Adipose tissue (tissue), 3 donors: Measurements from ENCODE around the gene C13orf42. TPM values are rescaled to one million over a fixed set of nuclear protein-coding genes. Genes with fewer than 3 reads are reported as not detected.

Experiments
- H3K27ac ChIP-seq: one replicate; pipeline ENCODE4 v1.5.1; 2013; ENCODE audit warnings: low read depth, low read length
- WGBS, 3 donors: extraction: QIAGEN DNeasy Blood & Tissue Kit; methylation state at CpG; one replicate each; pipeline ENCODE4 v1.1.7; 2013; 5-methylcytosine and 5-hydroxymethylcytosine counted together
- polyA plus RNA-seq, 3 donors: library from polyadenylated mRNA; stranded (reverse); fragments of 200-250 nt; gene quantifications; one replicate each; pipeline ENCODE4 v1.2.3, GENCODE V29; 2013
- donor health status: healthy with polysubstance abuse.
- donor health status: Bipolar disorder and iron deficiency.
- donor health status: healthy.

The C13orf42 gene
- polyA plus RNA-seq = under 1 TPM in 1 of 3 donors, not detected in 2; 0.06 TPM

GRCh38 chr13:51111174-51111573 is at the start of gene C13orf42:
TSS of gene C13orf42 (minus strand) at chr13:51111274. CDS start at chr13:51111209, 65 bp downstream.
- WGBS, 3 donors = 86 to 91% (median 90%) methylated on average over 9 of the region's 9 CpGs
- H3K27ac ChIP-seq = no peak within 1 kb of the TSS

GRCh38 chr13:51158880-51159518 is 47.9 kb upstream of the C13orf42 start:
- no peak overlapping the region for H3K27ac ChIP-seq
- WGBS, 3 donors = 48 to 61% (median 49%) methylated on average over 4 of the region's 4 CpGs

GRCh38 chr13:51158365-51158764 is 47.3 kb upstream of the C13orf42 start:
- WGBS, 3 donors = 78 to 95% (median 94%) methylated on average over 4 of the region's 4 CpGs
- H3K27ac ChIP-seq = no peak overlapping the region

- WGBS, 3 donors = 82 to 93% (median 89%) methylated on average over 3 of the region's 3 CpGs
- H3K27ac ChIP-seq = no peak overlapping the region
These were observed 45.6 kb upstream of the C13orf42 start for GRCh38 chr13:51156648-51157047.

- 80 to 86% (median 85%) methylated on average over 8 of the region's 8 CpGs for WGBS, 3 donors
These were observed 44.9 kb upstream of the C13orf42 start for GRCh38 chr13:51155776-51156515.

GRCh38 chr13:51155161-51155560 is 44.1 kb upstream of the C13orf42 start:
- no peak overlapping the region for H3K27ac ChIP-seq
- 93 to 96% (median 95%) methylated on average over 1 of the region's 1 CpG for WGBS, 3 donors

More at GRCh38 chr13:51155776-51156515, 44.9 kb upstream of the C13orf42 start:
- H3K27ac ChIP-seq = no peak overlapping the region

GRCh38 chr13:51154029-51154555 is 43.0 kb upstream of the C13orf42 start:
- 55 to 77% (median 59%) methylated on average over 7 of the region's 7 CpGs for WGBS, 3 donors

GRCh38 chr13:51153527-51153926 is 42.5 kb upstream of the C13orf42 start:
- WGBS, 3 donors = 84 to 87% (median 86%) methylated on average over 8 of the region's 8 CpGs
- H3K27ac ChIP-seq = no peak overlapping the region

More at GRCh38 chr13:51154029-51154555, 43.0 kb upstream of the C13orf42 start:
- H3K27ac ChIP-seq = no peak overlapping the region

- WGBS, 3 donors = 86 to 91% (median 87%) methylated on average over 5 of the region's 5 CpGs
- no peak overlapping the region for H3K27ac ChIP-seq
These were observed 41.6 kb upstream of the C13orf42 start for GRCh38 chr13:51152701-51153100.

- WGBS, 3 donors = 20 to 95% (median 86%) methylated on average over 1 of the region's 1 CpG
- no peak overlapping the region for H3K27ac ChIP-seq
These were observed 40.4 kb upstream of the C13orf42 start for GRCh38 chr13:51151463-51151862.

GRCh38 chr13:51148952-51149573 is 38.0 kb upstream of the C13orf42 start:
- no peak overlapping the region for H3K27ac ChIP-seq
- WGBS, 3 donors = 3 to 14% (median 9%) methylated on average over 4 of the region's 4 CpGs

GRCh38 chr13:51148223-51148951 is 37.3 kb upstream of the C13orf42 start:
- H3K27ac ChIP-seq = no peak overlapping the region
- 62 to 73% (median 67%) methylated on average over 18 of the region's 18 CpGs for WGBS, 3 donors

GRCh38 chr13:51147732-51148131 is 36.7 kb upstream of the C13orf42 start:
- WGBS, 3 donors = 64 to 73% (median 71%) methylated on average over 6 to 7 of the region's 7 CpGs
- no peak overlapping the region for H3K27ac ChIP-seq

- no peak overlapping the region for H3K27ac ChIP-seq
- WGBS, 3 donors = 91 to 96% (median 92%) methylated on average over 1 of the region's 1 CpG
These were observed 35.6 kb upstream of the C13orf42 start for GRCh38 chr13:51146667-51147066.

GRCh38 chr13:51137250-51137649 is 26.2 kb upstream of the C13orf42 start:
- WGBS, 3 donors = 69 to 76% (median 76%) methylated on average over 4 of the region's 4 CpGs
- no peak overlapping the region for H3K27ac ChIP-seq

GRCh38 chr13:51136276-51136980 is 25.4 kb upstream of the C13orf42 start:
- WGBS, 3 donors = 76 to 81% (median 77%) methylated on average over 10 of the region's 10 CpGs
- H3K27ac ChIP-seq = no peak overlapping the region

- WGBS, 3 donors = 84 to 96% (median 86%) methylated on average over 8 of the region's 8 CpGs
- H3K27ac ChIP-seq = no peak overlapping the region
These were observed 23.8 kb upstream of the C13orf42 start for GRCh38 chr13:51134763-51135365.
